Keratinocyte (primary cell): ENCODE measurements around the gene ANAPC16. TPM values are rescaled to one million over a fixed set of nuclear protein-coding genes. Genes with fewer than 3 reads are reported as not detected.

ENCODE experiments used
- DNase-seq: peaks from one replicate; pipeline ENCODE4 v3.0.0-alpha.2; 2011; ENCODE audit warnings: low read depth, missing footprints, low spot score
- FAIRE-seq: peaks from 2 replicates; lab custom pipeline; 2011; peaks lifted over from hg19 to GRCh38; lab: Jason Lieb, UNC
- H2AFZ ChIP-seq: 2 replicates; pipeline ENCODE4 v1.6.0; 2012; ENCODE audit warnings: low read length, control low read depth, inconsistent platforms; ENCODE audit not compliant: control insufficient read depth
- H3K27ac ChIP-seq: 2 replicates; pipeline ENCODE4 v1.5.1; 2011; ENCODE audit warnings: low read length; ENCODE audit not compliant: control insufficient read depth, insufficient read depth
- H3K27me3 ChIP-seq: 3 replicates; pipeline ENCODE4 v1.6.0; 2011; ENCODE audit warnings: low read length; ENCODE audit not compliant: control insufficient read depth, insufficient read depth; ENCODE audit errors: extremely low read depth
- H3K36me3 ChIP-seq, 2 experiments: 2 replicates in 1 of 2; 3 replicates in 1 of 2; pipeline ENCODE4 v1.5.1; 2011; ENCODE audit warnings: low read length in 2 of 2, mild to moderate bottlenecking in 1 of 2; ENCODE audit not compliant: control insufficient read depth in 2 of 2, insufficient read depth in 2 of 2; ENCODE audit errors: extremely low read depth in 1 of 2
- H3K4me1 ChIP-seq: 3 replicates; pipeline ENCODE4 v1.5.1; 2011; ENCODE audit warnings: low read length; ENCODE audit not compliant: control insufficient read depth, insufficient read depth; ENCODE audit errors: extremely low read depth
- H3K4me2 ChIP-seq: 3 replicates; pipeline ENCODE4 v1.6.0; 2011; ENCODE audit warnings: low read depth, low read length; ENCODE audit not compliant: control insufficient read depth, insufficient read depth; ENCODE audit errors: extremely low read depth
- H3K4me3 ChIP-seq, 3 experiments: fragments of 200-600 bp in 1 of 3; sonication (generic) in 1 of 3; 2 replicates in 2 of 3; 3 replicates in 1 of 3; pipeline ENCODE4 v1.5.1; 2011 to 2016; ENCODE audit warnings: low read length in 3 of 3, mild to moderate bottlenecking in 3 of 3, control low read depth in 2 of 3, inconsistent platforms in 1 of 3, low read depth in 1 of 3, mixed read lengths in 1 of 3, mixed run types in 1 of 3, moderate library complexity in 1 of 3; ENCODE audit not compliant: control insufficient read depth in 2 of 3, insufficient read depth in 2 of 3; ENCODE audit errors: extremely low read depth in 1 of 3
- H3K79me2 ChIP-seq: 2 replicates; pipeline ENCODE4 v1.6.0; 2012; ENCODE audit warnings: low read length; ENCODE audit not compliant: control insufficient read depth, insufficient read depth
- H3K9ac ChIP-seq: 3 replicates; pipeline ENCODE4 v1.6.0; 2011; ENCODE audit warnings: low read length; ENCODE audit not compliant: control insufficient read depth, insufficient read depth; ENCODE audit errors: extremely low read depth
- H3K9me1 ChIP-seq: 3 replicates; pipeline ENCODE4 v1.6.0; 2011; ENCODE audit warnings: low read length; ENCODE audit not compliant: control insufficient read depth, insufficient read depth; ENCODE audit errors: extremely low read depth
- H3K9me3 ChIP-seq: 2 replicates; pipeline ENCODE4 v1.5.1; 2012; ENCODE audit warnings: low read depth, low read length; ENCODE audit not compliant: control insufficient read depth
- H4K20me1 ChIP-seq: 3 replicates; pipeline ENCODE4 v1.6.0; 2011; ENCODE audit warnings: low read length; ENCODE audit not compliant: control insufficient read depth, insufficient read depth; ENCODE audit errors: extremely low read depth
- EZH2 ChIP-seq: IDR thresholded peaks from one replicate; pipeline ENCODE4 v1.6.1; 2012; ENCODE audit warnings: inconsistent platforms, mild to moderate bottlenecking, low read length, moderate library complexity
- dilution Hi-C: fragments of 300-500 bp; cut with MboI; formaldehyde crosslinking; loops from one replicate; pipeline ENCODE4 v1.7.0; 2020; ENCODE audit warnings: low sequenced_read_pairs; ENCODE audit not compliant: extremely low pct_ligation_motif_present
- polyA plus RNA-seq, 5 experiments: library from polyadenylated mRNA; depleted of rRNA in 3 of 5; stranded (reverse) in 3 of 5; stranded (forward) in 1 of 5; unstranded in 1 of 5; fragments of >200 nt; gene quantifications; 1 replicate in 1 of 5; 2 replicates in 3 of 5; 3 replicates in 1 of 5; pipeline versions ENCODE4 v1.2.1 to v1.2.3, GENCODE V29; 2011 to 2012; ENCODE audit warnings: missing spikeins in 2 of 5, low read depth in 1 of 5, low replicate concordance in 1 of 5
- TF ChIP-seq, protein P1 (sequence below), 3 experiments: IDR thresholded peaks in 1 of 3; conservative IDR thresholded peaks in 1 of 3; optimal IDR thresholded peaks in 1 of 3; 2 replicates in 2 of 3; 3 replicates in 1 of 3; pipeline versions ENCODE3 to v1.5.1; 2011; ENCODE audit warnings: low read length in 3 of 3, mild to moderate bottlenecking in 3 of 3, moderate library complexity in 2 of 3, control low read depth in 1 of 3, inconsistent platforms in 1 of 3; ENCODE audit not compliant: insufficient read depth in 2 of 3; ENCODE audit errors: extremely low read depth in 1 of 3

Gene ANAPC16
- polyA plus RNA-seq, 1 donor (not counting 4 experiments of a cell fraction or from before 2014, with no cell fraction given) = 93.9 TPM

DNA sequence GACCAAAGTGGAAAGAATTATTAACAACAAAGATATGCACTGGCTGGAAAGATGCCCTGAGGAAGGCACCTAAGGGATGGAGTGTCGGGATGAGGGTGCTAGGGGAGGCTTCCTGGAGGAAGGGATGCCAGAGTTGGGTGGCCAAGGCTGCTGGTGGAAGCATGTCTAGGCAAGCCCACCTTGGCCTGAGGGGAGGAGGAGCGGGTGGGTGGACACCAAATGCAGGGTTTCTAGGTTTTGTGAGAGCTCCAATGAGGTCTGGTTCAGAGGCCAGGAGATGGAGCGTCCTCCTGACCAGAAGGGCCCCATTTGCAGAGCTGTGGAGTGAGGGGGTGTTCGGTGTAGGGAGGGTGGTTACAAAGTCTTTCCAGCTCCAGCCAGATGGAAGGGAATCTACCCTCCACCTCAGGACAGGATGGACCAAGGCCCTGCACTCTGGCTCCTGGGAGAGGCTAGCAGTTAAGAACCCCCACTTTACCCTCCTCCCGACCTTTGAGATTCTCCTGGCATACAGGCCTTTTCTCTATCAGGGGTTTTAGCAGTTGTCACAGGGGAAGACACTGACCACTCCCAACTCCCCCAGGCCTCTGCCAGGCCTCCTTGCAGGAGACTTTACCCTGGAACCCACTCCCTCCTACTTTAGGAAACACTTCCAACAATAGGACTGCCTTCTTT is 54.9 kb downstream of the ANAPC16 start:
- TF ChIP-seq, protein P1, sequence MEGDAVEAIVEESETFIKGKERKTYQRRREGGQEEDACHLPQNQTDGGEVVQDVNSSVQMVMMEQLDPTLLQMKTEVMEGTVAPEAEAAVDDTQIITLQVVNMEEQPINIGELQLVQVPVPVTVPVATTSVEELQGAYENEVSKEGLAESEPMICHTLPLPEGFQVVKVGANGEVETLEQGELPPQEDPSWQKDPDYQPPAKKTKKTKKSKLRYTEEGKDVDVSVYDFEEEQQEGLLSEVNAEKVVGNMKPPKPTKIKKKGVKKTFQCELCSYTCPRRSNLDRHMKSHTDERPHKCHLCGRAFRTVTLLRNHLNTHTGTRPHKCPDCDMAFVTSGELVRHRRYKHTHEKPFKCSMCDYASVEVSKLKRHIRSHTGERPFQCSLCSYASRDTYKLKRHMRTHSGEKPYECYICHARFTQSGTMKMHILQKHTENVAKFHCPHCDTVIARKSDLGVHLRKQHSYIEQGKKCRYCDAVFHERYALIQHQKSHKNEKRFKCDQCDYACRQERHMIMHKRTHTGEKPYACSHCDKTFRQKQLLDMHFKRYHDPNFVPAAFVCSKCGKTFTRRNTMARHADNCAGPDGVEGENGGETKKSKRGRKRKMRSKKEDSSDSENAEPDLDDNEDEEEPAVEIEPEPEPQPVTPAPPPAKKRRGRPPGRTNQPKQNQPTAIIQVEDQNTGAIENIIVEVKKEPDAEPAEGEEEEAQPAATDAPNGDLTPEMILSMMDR (optimal IDR thresholded peaks at IDR 0.05 in 1 of 3, IDR thresholded peaks at IDR 0.05 in 1 of 3, conservative IDR thresholded peaks at IDR 0.05 in 1 of 3; ENCODE audit: extremely low read depth in 1 of 3, insufficient read depth in 2 of 3, low read length in 3 of 3) = no peak
- TF ChIP-seq EZH2 = no peak
- FAIRE-seq (peak; percentile 65), DNase-seq (no peak)
- H3K4me2 ChIP-seq = peak overlapping the region; percentile 28
- no peak overlapping the region for H3K27ac ChIP-seq
- peaks cover 13 to 19% of the 10 kb centered on the region in 2 experiments for H3K36me3 ChIP-seq
- H3K9me3 ChIP-seq = no peaks in the 10 kb centered on the region
- peaks cover 25% of the 10 kb centered on the region for H3K4me1 ChIP-seq
- no peak overlapping the region for H2AFZ ChIP-seq
- no peak overlapping the region for H3K4me3 ChIP-seq
- no peaks in the 10 kb centered on the region for H3K9me1 ChIP-seq
- H3K79me2 ChIP-seq = peaks cover 18% of the 10 kb centered on the region
- peaks cover 19% of the 10 kb centered on the region for H4K20me1 ChIP-seq
- no peaks in the 10 kb centered on the region for H3K27me3 ChIP-seq
- dilution Hi-C loops = no loop called here
- no peak overlapping the region for H3K9ac ChIP-seq

DNA sequence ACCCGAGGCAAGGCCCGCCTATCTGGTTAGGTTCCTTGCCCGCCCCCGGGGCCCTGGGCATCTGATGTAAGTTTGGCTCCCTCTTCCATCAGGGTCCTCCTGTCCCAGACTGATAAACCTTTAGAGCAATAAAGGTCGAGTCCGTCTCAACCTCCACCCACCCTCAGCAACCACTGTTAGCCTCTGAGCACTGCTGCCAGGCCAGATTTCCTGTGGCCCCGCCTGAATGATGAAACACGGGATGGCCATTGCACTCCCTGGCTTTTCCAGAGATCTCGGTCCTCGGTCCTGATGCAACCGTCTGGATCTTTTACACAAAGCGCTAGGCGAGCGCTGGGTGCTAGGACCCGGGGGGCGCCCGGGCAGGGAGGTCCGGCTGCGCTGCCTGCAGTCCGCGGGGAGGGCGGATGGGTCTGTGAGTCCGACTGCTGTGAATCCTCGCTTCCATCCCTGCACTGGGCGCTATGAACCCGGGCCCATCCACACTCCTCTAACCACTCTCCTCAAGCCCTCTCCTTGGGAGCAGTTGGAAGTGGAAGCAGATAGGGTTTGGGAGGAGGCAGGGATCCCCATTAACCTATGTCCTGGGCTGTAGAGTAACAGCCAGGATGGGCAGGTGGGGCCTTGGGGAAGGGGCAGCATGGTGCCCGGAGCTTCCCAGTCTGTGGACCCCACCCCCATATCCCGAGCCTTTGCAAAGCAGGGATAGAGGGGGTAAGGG is 57.0 kb downstream of the ANAPC16 start:
- no peaks in the 10 kb centered on the region for H3K9me3 ChIP-seq
- H3K27ac ChIP-seq = peak overlapping the region; percentile 94
- dilution Hi-C loops = no loop called here

More for the DNA sequence above, 57.0 kb downstream of the ANAPC16 start:
- TF ChIP-seq, protein P1 (optimal IDR thresholded peaks at IDR 0.05 in 1 of 3, IDR thresholded peaks at IDR 0.05 in 1 of 3, conservative IDR thresholded peaks at IDR 0.05 in 1 of 3; ENCODE audit: extremely low read depth in 1 of 3, insufficient read depth in 2 of 3, low read length in 3 of 3) = no peak
- TF ChIP-seq EZH2 = no peak
- Histone ChIP-seq H3K4me2 (peak overlapping the region; percentile 94), H3K4me3 (peak overlapping the region; percentile 67 to 100 (median 84)), H3K79me2 (peaks cover 18% of the 10 kb centered on the region), H3K36me3 (peaks cover 13 to 22% of the 10 kb centered on the region in 2 experiments), H3K9ac (peak overlapping the region; percentile 92), H3K4me1 (peaks cover 21% of the 10 kb centered on the region), H2AFZ (peak overlapping the region; percentile 50), H4K20me1 (peaks cover 26% of the 10 kb centered on the region), H3K9me1 (no peaks in the 10 kb centered on the region), H3K27me3 (no peaks in the 10 kb centered on the region)
- FAIRE-seq (no peak), DNase-seq (no peak)
